Activated T-helper 2 cell treated with anti-CD3 and anti-CD28 coated beads, Interferon-gamma antibody, Interleukin-2, Interleukin-4, amounts not matched to agents 10 μg/mL and 5 μg/mL and 100 μg/mL, durations not matched to agents 14 hours and 24 hours and 36 hours (primary cell): ENCODE measurements around the gene TPRN. TPM values are rescaled to one million over a fixed set of nuclear protein-coding genes. Genes with fewer than 3 reads are reported as not detected.

ENCODE experiments used
- DNase-seq: peaks from one replicate; pipeline ENCODE4 v3.0.0; 2021; ENCODE audit warnings: low spot score
- H3K27ac Mint-ChIP-seq: one replicate; pipeline ENCODE4 v1.8.0; 2021; ENCODE audit warnings: mixed read lengths
- H3K27me3 Mint-ChIP-seq: one replicate; pipeline ENCODE4 v1.8.0; 2021; ENCODE audit warnings: low read depth, mixed read lengths
- H3K36me3 Mint-ChIP-seq: one replicate; pipeline ENCODE4 v1.8.0; 2021; ENCODE audit warnings: low read depth, mixed read lengths
- H3K4me1 Mint-ChIP-seq: one replicate; pipeline ENCODE4 v1.8.0; 2021; ENCODE audit warnings: low read depth, mixed read lengths
- H3K4me3 Mint-ChIP-seq: one replicate; pipeline ENCODE4 v1.8.0; 2021; ENCODE audit warnings: low read depth, mild to moderate bottlenecking, moderate library complexity, mixed read lengths
- H3K9me3 Mint-ChIP-seq: one replicate; pipeline ENCODE4 v1.8.0; 2021; ENCODE audit warnings: mixed read lengths
- intact Hi-C: fragments of 100-400 bp; cut with micrococcal nuclease; formaldehyde crosslinking; loops from one replicate; pipeline ENCODE4 v1.15.1; 2023
- total RNA-seq: library from RNA; stranded (reverse); gene quantifications from 2 replicates; pipeline ENCODE4 v1.2.3, GENCODE V29; 2022

Gene TPRN
- total RNA-seq, 1 donor from 2014 or later: 16.4 TPM

- intact Hi-C loops: no loop called here
- Mint-ChIP-seq H3K9me3 (no peaks in the 10 kb centered on the region), H3K27me3 (peaks cover 24% of the 10 kb centered on the region), H3K27ac (no peak overlapping the region), H3K36me3 (no peaks in the 10 kb centered on the region), H3K4me1 (no peaks in the 10 kb centered on the region), H3K4me3 (no peak overlapping the region)
- DNase-seq: no peak
Observed at GRCh38 chr9:137164370-137165249, 35.9 kb downstream of the TPRN start.

GRCh38 chr9:137163805-137164204 lies 36.7 kb downstream of the TPRN start:
- Mint-ChIP-seq H3K9me3 (no peaks in the 10 kb centered on the region), H3K4me1 (no peaks in the 10 kb centered on the region), H3K27me3 (peaks cover 30% of the 10 kb centered on the region), H3K27ac (no peak overlapping the region), H3K36me3 (no peaks in the 10 kb centered on the region), H3K4me3 (no peak overlapping the region)
- intact Hi-C loops: no loop called here
- DNase-seq: no peak

- H3K27ac Mint-ChIP-seq: no peak overlapping the region
- no peaks in the 10 kb centered on the region for H3K4me1 Mint-ChIP-seq
- H3K27me3 Mint-ChIP-seq: peaks cover 29% of the 10 kb centered on the region
- H3K36me3 Mint-ChIP-seq: no peaks in the 10 kb centered on the region
- DNase-seq: no peak
- intact Hi-C loops: no loop called here
- H3K9me3 Mint-ChIP-seq: no peaks in the 10 kb centered on the region
- H3K4me3 Mint-ChIP-seq: no peak overlapping the region
Observed at GRCh38 chr9:137163365-137163715, 37.2 kb downstream of the TPRN start.

- no peak for DNase-seq
- H3K36me3 Mint-ChIP-seq: no peaks in the 10 kb centered on the region
- H3K27me3 Mint-ChIP-seq: peaks cover 35% of the 10 kb centered on the region
- H3K4me1 Mint-ChIP-seq: no peaks in the 10 kb centered on the region
- intact Hi-C loops: no loop called here
- H3K9me3 Mint-ChIP-seq: no peaks in the 10 kb centered on the region
- no peak overlapping the region for H3K4me3 Mint-ChIP-seq
- no peak overlapping the region for H3K27ac Mint-ChIP-seq
Observed at GRCh38 chr9:137162505-137163364, 37.8 kb downstream of the TPRN start.

DNA sequence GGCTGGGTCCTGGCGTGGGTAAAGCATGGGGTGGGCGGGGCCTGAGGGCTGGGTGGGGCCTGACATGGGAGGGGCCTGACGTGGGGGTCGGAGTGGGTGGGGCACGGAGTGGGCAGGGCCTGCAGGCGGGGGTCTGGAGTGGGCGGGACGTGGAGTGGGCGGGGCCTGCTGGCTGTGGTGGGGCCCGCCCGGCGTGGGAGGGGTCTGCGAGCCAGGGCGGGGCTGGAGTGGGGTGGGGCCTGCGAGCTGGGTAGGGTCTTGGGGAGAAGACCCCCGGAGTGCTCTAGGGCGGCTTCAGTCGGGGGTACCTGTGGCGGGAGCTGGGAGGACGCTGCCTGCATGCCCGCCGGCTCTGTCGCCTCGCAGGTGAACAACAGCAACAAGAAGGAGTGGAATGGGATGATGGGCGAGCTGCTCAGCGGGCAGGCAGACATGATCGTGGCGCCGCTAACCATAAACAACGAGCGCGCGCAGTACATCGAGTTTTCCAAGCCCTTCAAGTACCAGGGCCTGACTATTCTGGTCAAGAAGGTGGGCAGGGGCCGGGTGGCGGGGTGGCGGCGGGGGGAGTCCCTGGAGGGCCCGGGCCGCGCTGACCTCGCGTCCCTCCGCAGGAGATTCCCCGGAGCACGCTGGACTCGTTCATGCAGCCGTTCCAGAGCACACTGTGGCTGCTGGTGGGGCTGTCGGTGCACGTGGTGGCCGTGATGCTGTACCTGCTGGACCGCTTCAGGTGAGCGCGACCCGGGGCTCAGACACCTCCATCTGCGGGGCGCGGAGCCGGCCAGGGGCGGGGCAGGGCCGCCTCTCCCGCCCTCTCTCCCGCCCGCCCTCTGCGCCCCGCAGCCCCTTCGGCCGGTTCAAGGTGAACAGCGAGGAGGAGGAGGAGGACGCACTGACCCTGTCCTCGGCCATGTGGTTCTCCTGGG lies 38.7 kb downstream of the TPRN start:
- no peak overlapping the region for H3K4me3 Mint-ChIP-seq
- no peaks in the 10 kb centered on the region for H3K4me1 Mint-ChIP-seq
- no peaks in the 10 kb centered on the region for H3K9me3 Mint-ChIP-seq
- peaks cover 38% of the 10 kb centered on the region for H3K27me3 Mint-ChIP-seq
- H3K27ac Mint-ChIP-seq: no peak overlapping the region
- intact Hi-C loops: no loop called here
- no peaks in the 10 kb centered on the region for H3K36me3 Mint-ChIP-seq
- DNase-seq: no peak

DNA sequence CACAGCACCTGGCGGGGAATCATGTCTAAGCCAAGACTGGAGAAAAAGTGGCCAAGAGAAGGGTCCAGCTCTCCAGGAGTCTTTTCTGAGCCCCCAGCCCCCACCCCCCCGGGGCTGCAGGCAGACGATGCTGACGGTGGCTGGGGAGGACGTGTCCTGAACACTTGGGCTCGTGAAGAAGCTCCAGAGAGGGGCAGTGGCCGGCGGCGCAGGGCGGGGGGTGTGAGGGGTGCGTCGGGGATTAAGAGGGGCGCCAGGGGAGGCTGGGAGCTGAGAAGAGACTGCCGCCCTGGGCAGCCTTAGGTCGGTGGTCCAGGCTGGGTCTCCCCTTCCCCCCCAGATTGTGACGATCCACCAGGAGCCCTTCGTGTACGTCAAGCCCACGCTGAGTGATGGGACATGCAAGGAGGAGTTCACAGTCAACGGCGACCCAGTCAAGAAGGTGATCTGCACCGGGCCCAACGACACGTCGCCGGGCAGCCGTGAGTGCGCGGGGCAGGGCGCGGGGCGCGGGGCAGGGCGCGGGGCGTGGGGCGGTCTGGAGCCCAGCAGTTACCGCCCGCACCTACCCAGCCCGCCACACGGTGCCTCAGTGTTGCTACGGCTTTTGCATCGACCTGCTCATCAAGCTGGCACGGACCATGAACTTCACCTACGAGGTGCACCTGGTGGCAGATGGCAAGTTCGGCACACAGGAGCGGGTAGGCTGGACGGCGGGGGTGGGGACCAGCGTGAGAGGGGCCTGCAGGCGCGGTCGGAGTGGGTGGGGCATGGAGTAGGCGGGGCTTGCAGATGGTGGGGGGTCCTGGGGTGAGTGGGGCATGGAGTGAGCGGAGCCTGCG lies 39.6 kb downstream of the TPRN start:
- no peak overlapping the region for H3K27ac Mint-ChIP-seq
- H3K36me3 Mint-ChIP-seq: no peaks in the 10 kb centered on the region
- no peak for DNase-seq
- no peak overlapping the region for H3K4me3 Mint-ChIP-seq
- intact Hi-C loops: no loop called here
- peaks cover 35% of the 10 kb centered on the region for H3K27me3 Mint-ChIP-seq
- no peaks in the 10 kb centered on the region for H3K4me1 Mint-ChIP-seq
- no peaks in the 10 kb centered on the region for H3K9me3 Mint-ChIP-seq

- Mint-ChIP-seq H3K4me1 (no peaks in the 10 kb centered on the region), H3K27me3 (peaks cover 40% of the 10 kb centered on the region), H3K27ac (no peak overlapping the region), H3K9me3 (no peaks in the 10 kb centered on the region), H3K36me3 (no peaks in the 10 kb centered on the region), H3K4me3 (no peak overlapping the region)
- intact Hi-C loops: no loop called here
- no peak for DNase-seq
Observed at GRCh38 chr9:137160054-137160425, 40.5 kb downstream of the TPRN start.

DNA sequence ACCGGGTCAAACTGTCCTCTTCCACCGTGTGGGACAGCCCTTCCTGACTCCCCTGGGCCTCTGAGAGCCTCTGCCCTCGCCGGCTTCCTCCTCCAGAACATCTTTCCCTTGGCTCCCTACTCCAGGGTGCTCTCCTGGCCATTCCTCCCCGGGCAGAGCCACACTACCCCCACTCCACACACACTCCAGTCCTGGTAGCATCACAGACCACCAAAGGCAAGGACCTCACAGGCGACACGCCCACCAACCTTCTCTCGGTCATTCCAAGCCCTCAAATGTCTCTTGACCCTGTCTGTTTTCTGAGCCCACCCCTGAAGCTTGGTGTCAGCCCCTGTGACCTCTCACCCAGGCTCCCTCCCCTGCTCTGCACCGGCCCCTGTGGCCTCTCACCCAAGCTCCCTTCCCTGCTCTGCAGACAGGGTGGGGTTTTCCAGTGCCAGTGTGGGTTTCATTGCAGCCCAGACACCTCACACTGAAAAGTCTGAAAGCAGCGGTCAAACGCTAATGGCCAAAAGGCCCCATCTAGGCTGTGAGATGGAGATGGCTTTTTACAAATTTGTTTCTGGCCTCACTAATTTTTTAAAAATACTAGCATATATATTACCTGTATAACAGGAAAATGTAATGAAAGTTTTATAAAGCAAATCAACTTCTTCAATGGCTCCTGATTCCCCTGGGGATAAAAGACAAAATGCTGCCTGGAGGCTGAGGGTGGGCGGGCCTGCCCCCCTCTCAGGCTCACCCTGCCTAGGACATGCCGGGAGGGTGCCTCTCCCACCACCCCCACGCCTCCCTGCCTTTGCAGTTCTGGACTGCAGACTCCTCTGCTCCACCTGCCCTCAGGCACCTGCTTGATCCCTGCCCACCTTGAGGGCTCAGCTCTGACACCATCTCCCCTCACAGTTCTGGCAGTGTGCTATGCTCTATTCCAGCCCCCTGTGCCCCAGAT lies 41.2 kb downstream of the TPRN start:
- Mint-ChIP-seq H3K27me3 (peaks cover 42% of the 10 kb centered on the region), H3K4me1 (no peaks in the 10 kb centered on the region), H3K4me3 (no peak overlapping the region), H3K9me3 (no peaks in the 10 kb centered on the region), H3K27ac (no peak overlapping the region), H3K36me3 (no peaks in the 10 kb centered on the region)
- DNase-seq: no peak
- intact Hi-C loops: loop anchor here (5.0 kb wide), 1 partner anchor 112 kb away; the partner anchor contains the start of gene NPDC1

DNA sequence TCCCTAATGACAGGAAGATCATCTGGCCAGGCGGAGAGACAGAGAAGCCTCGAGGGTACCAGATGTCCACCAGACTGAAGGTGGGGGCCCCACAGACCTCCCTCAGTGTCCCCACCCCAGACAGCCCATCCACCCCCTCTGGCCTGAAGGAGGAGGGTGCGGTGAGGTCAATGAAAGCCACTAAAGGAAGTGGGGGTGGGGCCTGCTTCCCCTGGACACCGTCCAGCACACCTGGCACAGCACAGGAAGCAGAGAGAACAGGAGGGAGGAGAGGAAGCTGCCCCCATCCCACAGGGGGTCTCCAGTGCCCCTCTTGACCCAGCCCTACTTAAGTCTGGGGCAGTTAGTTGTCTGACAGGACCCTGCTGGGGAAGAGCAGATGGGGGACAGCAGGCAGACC lies 41.9 kb downstream of the TPRN start:
- no peak overlapping the region for H3K27ac Mint-ChIP-seq
- no peaks in the 10 kb centered on the region for H3K9me3 Mint-ChIP-seq
- H3K36me3 Mint-ChIP-seq: no peaks in the 10 kb centered on the region
- no peaks in the 10 kb centered on the region for H3K4me1 Mint-ChIP-seq
- H3K4me3 Mint-ChIP-seq: no peak overlapping the region
- peaks cover 39% of the 10 kb centered on the region for H3K27me3 Mint-ChIP-seq
- intact Hi-C loops: loop anchor here (5.0 kb wide), 1 partner anchor 111 kb away; the partner anchor contains the start of gene NPDC1
- DNase-seq: no peak

GRCh38 chr9:137157618-137158415 lies 42.7 kb downstream of the TPRN start:
- Mint-ChIP-seq H3K4me1 (no peaks in the 10 kb centered on the region), H3K36me3 (no peaks in the 10 kb centered on the region), H3K4me3 (no peak overlapping the region), H3K27ac (no peak overlapping the region), H3K27me3 (peaks cover 36% of the 10 kb centered on the region), H3K9me3 (no peaks in the 10 kb centered on the region)
- DNase-seq: no peak
- intact Hi-C loops: loop anchor here (5.0 kb wide), 1 partner anchor 111 kb away; the partner anchor contains the start of gene NPDC1
